Common myeloid progenitor, CD34-positive (primary cell): ENCODE data around the gene ATXN7.
A peak's percentile ranks its signal among the peaks of the same experiment; 100 is the strongest.

Experiments used
- CTCF ChIA-PET: fragments of 350-600 bp; sonication (Branson Sonifier 250); formaldehyde crosslinking; loops from one replicate; lab custom pipeline; 2021; ENCODE audit warnings: antibody characterized with exemption; lab: Charles Lee
- POLR2A ChIA-PET: fragments of 350-600 bp; sonication (Branson Sonifier 250); formaldehyde crosslinking; loops from one replicate; lab custom pipeline; 2021; ENCODE audit warnings: antibody characterized with exemption; lab: Charles Lee
- DNase-seq, 3 donors: peaks; one replicate each; pipeline versions ENCODE4 v3.0.0 to v3.0.0-alpha.2; 2013
- H3K27ac ChIP-seq, 2 experiments: 1 replicate in 1 of 2; 2 replicates in 1 of 2; pipeline ENCODE4 v1.7.0; 2013; ENCODE audit warnings: inconsistent platforms in 2 of 2, low read length in 2 of 2, mild to moderate bottlenecking in 2 of 2, low read depth in 1 of 2, moderate library complexity in 1 of 2; ENCODE audit not compliant: severe bottlenecking in 2 of 2, insufficient read depth in 1 of 2, poor library complexity in 1 of 2
- H3K27me3 ChIP-seq, 5 experiments: replicated peaks in 2 of 5; 1 replicate in 3 of 5; 2 replicates in 2 of 5; pipeline versions ENCODE4 v1.6.1 to v1.7.0; 2013; ENCODE audit warnings: low read length in 4 of 5, mild to moderate bottlenecking in 2 of 5, moderate library complexity in 2 of 5, inconsistent platforms in 1 of 5; ENCODE audit not compliant: insufficient read depth in 5 of 5, control insufficient read depth in 4 of 5
- H3K36me3 ChIP-seq, 4 experiments: 1 replicate in 2 of 4; 2 replicates in 2 of 4; pipeline versions ENCODE4 v1.6.1 to v1.7.0; 2013; ENCODE audit warnings: low read length in 3 of 4, control low read depth in 1 of 4, mild to moderate bottlenecking in 1 of 4; ENCODE audit not compliant: control insufficient read depth in 4 of 4, insufficient read depth in 4 of 4
- H3K4me1 ChIP-seq, 4 experiments: 1 replicate in 3 of 4; 2 replicates in 1 of 4; pipeline versions ENCODE4 v1.6.1 to v1.7.1; 2013; ENCODE audit warnings: low read length in 3 of 4, mild to moderate bottlenecking in 3 of 4, control low read depth in 1 of 4, inconsistent platforms in 1 of 4, moderate library complexity in 1 of 4; ENCODE audit not compliant: control insufficient read depth in 4 of 4, insufficient read depth in 4 of 4; ENCODE audit errors: control extremely low read depth in 1 of 4
- H3K4me3 ChIP-seq, 7 experiments: 1 replicate in 4 of 7; 2 replicates in 3 of 7; pipeline versions ENCODE4 v1.5.1 to v1.7.0; 2013; ENCODE audit warnings: mild to moderate bottlenecking in 7 of 7, low read length in 6 of 7, moderate library complexity in 6 of 7, inconsistent platforms in 2 of 7, low read depth in 2 of 7, control low read depth in 1 of 7; ENCODE audit not compliant: insufficient read depth in 4 of 7, control insufficient read depth in 1 of 7; ENCODE audit errors: extremely low read depth in 1 of 7
- H3K9me3 ChIP-seq, 5 experiments: 1 replicate in 4 of 5; 2 replicates in 1 of 5; pipeline versions ENCODE4 v1.6.1 to v1.7.1; 2013; ENCODE audit warnings: low read length in 4 of 5, mild to moderate bottlenecking in 2 of 5, inconsistent platforms in 1 of 5, low read depth in 1 of 5, moderate library complexity in 1 of 5; ENCODE audit not compliant: control insufficient read depth in 4 of 5, insufficient read depth in 2 of 5; ENCODE audit errors: control extremely low read depth in 1 of 5
- WGBS: methylation state at CpG from one replicate; pipeline ENCODE4 v1.1.5; 2013; ENCODE audit not compliant: insufficient coverage; 5-methylcytosine and 5-hydroxymethylcytosine counted together

Gene ATXN7

DNA sequence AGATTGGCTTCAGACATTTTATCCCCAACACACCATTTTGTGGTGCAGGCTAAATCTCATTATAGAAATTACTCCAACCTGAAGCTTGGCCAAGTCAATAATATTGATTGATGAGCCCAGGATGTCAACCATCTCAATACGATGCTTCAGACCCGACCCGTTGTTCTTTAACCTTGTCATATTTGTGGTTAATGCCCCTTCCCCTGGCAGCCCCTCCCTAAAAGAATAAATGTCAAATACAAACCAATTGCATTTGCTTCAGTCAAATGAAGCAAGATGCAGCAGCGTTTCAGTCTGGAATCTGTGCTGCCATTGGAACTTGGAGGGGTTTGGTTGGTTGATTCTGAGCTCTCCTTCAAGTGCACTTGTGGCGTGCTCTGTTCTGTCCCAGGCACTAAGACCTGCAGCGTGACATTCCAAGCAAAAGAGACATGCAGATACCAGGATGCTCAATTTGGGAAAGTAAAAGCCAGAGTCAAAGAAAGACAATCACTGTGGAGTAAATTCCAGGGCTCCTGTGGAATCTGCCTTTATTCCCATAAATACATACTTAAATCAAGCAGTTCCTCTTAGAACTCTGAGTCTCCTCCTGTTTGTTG, 183.4 kb downstream of the ATXN7 start:
- Histone ChIP-seq H3K4me1 (peaks cover 0 to 5% (median 0%) of the 10 kb centered on the region in 4 experiments), H3K9me3 (no peaks in the 10 kb centered on the region), H3K27ac (no peak overlapping the region), H3K36me3 (no peaks in the 10 kb centered on the region), H3K4me3 (no peak overlapping the region), H3K27me3 (peaks cover 2 to 25% (median 12%) of the 10 kb centered on the region in 5 experiments)
- WGBS, result 83% methylated on average over 3 of the region's 6 CpGs
- CTCF ChIA-PET, result interaction anchor here (0.6 kb wide), 1 partner anchor 23 kb away, joined by 3 read pairs; no protein-coding TSS in a partner anchor
- DNase-seq, result no peak
- POLR2A ChIA-PET, result no interaction called here

GRCh38 chr3:64047787-64048186, 184.1 kb downstream of the ATXN7 start:
- DNase-seq, result no peak
- H3K27me3 ChIP-seq, result peaks cover 2 to 25% (median 12%) of the 10 kb centered on the region in 5 experiments
- H3K36me3 ChIP-seq, result no peaks in the 10 kb centered on the region
- CTCF ChIA-PET, result no interaction called here
- POLR2A ChIA-PET, result no interaction called here
- H3K9me3 ChIP-seq, result no peaks in the 10 kb centered on the region
- peaks cover 0 to 5% (median 0%) of the 10 kb centered on the region in 4 experiments for H3K4me1 ChIP-seq
- H3K4me3 ChIP-seq, result no peak overlapping the region
- no peak overlapping the region for H3K27ac ChIP-seq
- 89% methylated on average over 7 of the region's 7 CpGs for WGBS

GRCh38 chr3:64048631-64049061, 185.0 kb downstream of the ATXN7 start:
- 13% methylated on average over 3 of the region's 3 CpGs for WGBS
- no peak overlapping the region for H3K4me3 ChIP-seq
- H3K9me3 ChIP-seq, result no peaks in the 10 kb centered on the region
- ChIA-PET POLR2A (no interaction called here), CTCF (interaction anchor here (0.9 kb wide), 1 partner anchor 8 kb away, joined by 3 read pairs; no protein-coding TSS in a partner anchor)
- H3K36me3 ChIP-seq, result no peaks in the 10 kb centered on the region
- peaks cover 0 to 5% (median 0%) of the 10 kb centered on the region in 4 experiments for H3K4me1 ChIP-seq
- DNase-seq, result peak; percentile 16 to 81 (median 74)
- H3K27ac ChIP-seq, result no peak overlapping the region
- peaks cover 2 to 25% (median 12%) of the 10 kb centered on the region in 5 experiments for H3K27me3 ChIP-seq

GRCh38 chr3:64049136-64049535, 185.5 kb downstream of the ATXN7 start:
- Histone ChIP-seq H3K27me3 (peaks cover 2 to 25% (median 12%) of the 10 kb centered on the region in 5 experiments), H3K36me3 (no peaks in the 10 kb centered on the region), H3K4me3 (no peak overlapping the region), H3K4me1 (peaks cover 0 to 5% (median 0%) of the 10 kb centered on the region in 4 experiments), H3K9me3 (no peaks in the 10 kb centered on the region), H3K27ac (no peak overlapping the region)
- CTCF ChIA-PET, result interaction anchor here (0.9 kb wide), 2 partner anchors 9 to 17 kb away, joined by 3 read pairs; no protein-coding TSS in a partner anchor
- POLR2A ChIA-PET, result no interaction called here
- DNase-seq, result no peak
- 40% methylated on average over 2 of the region's 3 CpGs for WGBS

DNA sequence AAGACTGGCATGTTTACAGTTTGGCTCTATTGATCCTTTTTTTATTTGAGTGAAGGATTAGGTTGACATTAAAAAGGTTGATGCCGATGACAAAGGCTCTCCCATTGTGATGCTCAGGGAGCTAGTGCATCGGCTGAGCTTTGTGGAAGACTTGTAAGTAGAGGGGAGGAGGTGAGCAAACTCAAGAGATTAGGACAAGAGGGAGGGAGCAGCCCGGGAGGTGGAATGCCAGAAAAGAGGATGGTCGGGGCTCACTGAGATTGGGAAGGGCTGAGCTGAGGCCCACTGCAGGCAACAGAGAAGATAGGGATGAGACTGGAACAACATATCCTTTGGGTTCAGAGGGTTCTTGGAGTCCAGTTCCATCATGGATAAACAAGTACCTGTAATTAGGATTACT, 186.2 kb downstream of the ATXN7 start:
- Histone ChIP-seq H3K27me3 (peaks cover 2 to 25% (median 12%) of the 10 kb centered on the region in 5 experiments), H3K9me3 (no peaks in the 10 kb centered on the region), H3K4me3 (no peak overlapping the region), H3K27ac (no peak overlapping the region), H3K36me3 (no peaks in the 10 kb centered on the region), H3K4me1 (peaks cover 0 to 5% (median 0%) of the 10 kb centered on the region in 4 experiments)
- DNase-seq, result no peak
- ChIA-PET POLR2A (no interaction called here), CTCF (interaction anchor here (0.9 kb wide), 2 partner anchors 9 to 17 kb away, joined by 3 read pairs; no protein-coding TSS in a partner anchor)
- WGBS, result 100% methylated on average over 1 of the region's 4 CpGs
